Left lung (tissue), 10 donors: ENCODE results near the gene FBXW8. TPM values are rescaled to one million over a fixed set of nuclear protein-coding genes. Genes with fewer than 3 reads are reported as not detected.
A peak's percentile ranks its signal among the peaks of the same experiment; 100 is the strongest.

Source experiments
- ATAC-seq: fragments of 200-7000 bp; cut with Tn5 transposase; one replicate; pipeline ENCODE4 v1.9.1; 2020; ENCODE audit warnings: moderate library complexity
- DNase-seq, 4 donors: peaks; one replicate each; pipeline ENCODE4 v3.0.0-alpha.2; 2013 to 2020
- H3K27ac ChIP-seq, 2 donors: fragments of 200-600 bp; sonication (generic) in 1 of 2; one replicate each; pipeline versions ENCODE4 v1.5.0 to v1.8.0; 2020 to 2021
- H3K27me3 ChIP-seq, 2 donors: fragments of 200-600 bp; sonication (generic) in 1 of 2; one replicate each; pipeline versions ENCODE4 v1.5.0 to v1.8.0; 2020 to 2021
- H3K36me3 ChIP-seq, 2 donors: fragments of 200-600 bp; sonication (generic) in 1 of 2; one replicate each; pipeline versions ENCODE4 v1.5.0 to v1.8.0; 2020 to 2021
- H3K4me1 ChIP-seq, 2 donors: fragments of 200-600 bp; one replicate each; pipeline ENCODE4 v1.8.0; 2021
- H3K4me3 ChIP-seq, 2 donors: fragments of 200-600 bp; sonication (generic) in 1 of 2; one replicate each; pipeline versions ENCODE4 v1.5.0 to v1.8.0; 2020 to 2021; ENCODE audit warnings: mild to moderate bottlenecking in 1 of 2
- H3K9me3 ChIP-seq, 2 donors: fragments of 200-600 bp; sonication (generic) in 1 of 2; one replicate each; pipeline versions ENCODE4 v1.5.0 to v1.8.0; 2020 to 2021
- CTCF ChIP-seq, 2 donors: fragments of 200-600 bp; sonication (generic) in 1 of 2; IDR thresholded peaks; one replicate each; pipeline versions ENCODE4 v1.5.0 to v1.8.0; 2021; ENCODE audit warnings: antibody characterized with exemption in 2 of 2
- intact Hi-C, 2 donors: fragments of 100-400 bp; cut with DNase I; formaldehyde crosslinking; loops; one replicate each; pipeline versions ENCODE4 v1.11.2 to v1.14.2; 2022
- polyA plus RNA-seq, 6 donors: library from polyadenylated mRNA; unstranded; fragments of 120-200 nt; gene quantifications; one replicate each; pipeline ENCODE4 v1.2.1, GENCODE V29; 2013; ENCODE audit not compliant: insufficient read length in 6 of 6
- total RNA-seq, 2 donors: library from RNA; stranded (reverse); fragmentation: NEBNext Ultra II Directional; extraction: Animal tissue kit (Norgen Biotek cat#: 25700); gene quantifications; one replicate each; pipeline ENCODE4 v1.2.1, GENCODE V29; 2021
- donor health status: DM: no; HTN: yes; CAD: no.
- donor health status: DM: no; HTN: no; CAD: no.

Gene FBXW8
- total and polyA plus RNA-seq, 8 donors = 16.0 to 28.4 (median 24.6) TPM

GRCh38 chr12:116878567-116879508 is 31.9 kb upstream of the FBXW8 start:
- intact Hi-C loops = no loop called here
- peaks cover 0 to 5% of the 10 kb centered on the region in 2 donors for H3K9me3 ChIP-seq
- ATAC-seq (peak; percentile 54), DNase-seq (peak in 1 of 4 donors; percentile 76)
- peak overlapping the region in 1 of 2 donors; percentile 14 for H3K4me3 ChIP-seq
- H3K27ac ChIP-seq = no peak overlapping the region
- no peak for TF ChIP-seq CTCF (IDR thresholded peaks at IDR 0.05)
- H3K36me3 ChIP-seq = no peaks in the 10 kb centered on the region
- H3K27me3 ChIP-seq = peaks cover 79 to 100% of the 10 kb centered on the region in 2 donors
- H3K4me1 ChIP-seq = peaks cover 20 to 40% of the 10 kb centered on the region in 2 donors

- no peak overlapping the region for H3K27ac ChIP-seq
- no peaks in the 10 kb centered on the region for H3K36me3 ChIP-seq
- ATAC-seq (no peak), DNase-seq (peak in 1 of 4 donors; percentile 70)
- peaks cover 79 to 100% of the 10 kb centered on the region in 2 donors for H3K27me3 ChIP-seq
- peaks cover 20 to 40% of the 10 kb centered on the region in 2 donors for H3K4me1 ChIP-seq
- no peak for TF ChIP-seq CTCF (IDR thresholded peaks at IDR 0.05)
- intact Hi-C loops = no loop called here
- peaks cover 0 to under 1% of the 10 kb centered on the region in 2 donors for H3K9me3 ChIP-seq
- peak overlapping the region in 1 of 2 donors; percentile 14 for H3K4me3 ChIP-seq
Observed at GRCh38 chr12:116879509-116880212, 31.1 kb upstream of the FBXW8 start.

GRCh38 chr12:116880213-116880816 is 30.4 kb upstream of the FBXW8 start:
- intact Hi-C loops = no loop called here
- no peak for ATAC-seq
- no peak for TF ChIP-seq CTCF (IDR thresholded peaks at IDR 0.05)
- Histone ChIP-seq H3K36me3 (no peaks in the 10 kb centered on the region), H3K4me3 (no peak overlapping the region), H3K9me3 (no peaks in the 10 kb centered on the region), H3K4me1 (peaks cover 20 to 40% of the 10 kb centered on the region in 2 donors), H3K27ac (no peak overlapping the region), H3K27me3 (peaks cover 79 to 94% of the 10 kb centered on the region in 2 donors)
- no peak for DNase-seq

GRCh38 chr12:116880817-116881324 is 29.9 kb upstream of the FBXW8 start:
- peak in 3 of 4 donors; percentile 40 to 82 (median 43) for DNase-seq
- intact Hi-C loops = no loop called here

More at GRCh38 chr12:116880817-116881324, 29.9 kb upstream of the FBXW8 start:
- H3K27me3 ChIP-seq = peaks cover 79 to 91% of the 10 kb centered on the region in 2 donors
- H3K27ac ChIP-seq = no peak overlapping the region
- peak; percentile 82 for ATAC-seq
- H3K4me3 ChIP-seq = no peak overlapping the region
- H3K9me3 ChIP-seq = no peaks in the 10 kb centered on the region
- TF ChIP-seq CTCF (IDR thresholded peaks at IDR 0.05) = no peak
- H3K4me1 ChIP-seq = peaks cover 20 to 41% of the 10 kb centered on the region in 2 donors
- no peaks in the 10 kb centered on the region for H3K36me3 ChIP-seq
